Astrocyte (in vitro differentiated cells and primary cell): ENCODE measurements around the gene OVOL3. TPM values are rescaled to one million over a fixed set of nuclear protein-coding genes. Genes with fewer than 3 reads are reported as not detected.

Experiments used
- DNase-seq: peaks from one replicate; pipeline ENCODE4 v3.0.0-alpha.2; 2010; ENCODE audit warnings: low read depth
- FAIRE-seq: peaks from 2 replicates; lab custom pipeline; 2011; peaks lifted over from hg19 to GRCh38; lab: Jason Lieb, UNC
- H2AFZ ChIP-seq: 2 replicates; pipeline ENCODE4 v1.6.0; 2012; ENCODE audit warnings: low read depth, low read length, inconsistent platforms
- H3K27ac ChIP-seq: 2 replicates; pipeline ENCODE4 v1.5.1; 2011; ENCODE audit warnings: low read depth, low read length, inconsistent platforms
- H3K27me3 ChIP-seq: 2 replicates; pipeline ENCODE4 v1.6.0; 2011; ENCODE audit warnings: low read length, inconsistent platforms; ENCODE audit not compliant: insufficient read depth
- H3K36me3 ChIP-seq: 2 replicates; pipeline ENCODE4 v1.5.1; 2011; ENCODE audit warnings: low read length, inconsistent platforms; ENCODE audit not compliant: insufficient read depth
- H3K4me1 ChIP-seq: 2 replicates; pipeline ENCODE4 v1.5.1; 2011; ENCODE audit warnings: low read length, inconsistent platforms; ENCODE audit not compliant: insufficient read depth
- H3K4me2 ChIP-seq: 2 replicates; pipeline ENCODE4 v1.6.0; 2012; ENCODE audit warnings: low read length, inconsistent platforms
- H3K4me3 ChIP-seq: 2 replicates; pipeline ENCODE4 v1.5.1; 2011; ENCODE audit warnings: low read depth, mild to moderate bottlenecking, low read length, inconsistent platforms; ENCODE audit not compliant: insufficient read depth
- H3K79me2 ChIP-seq: 2 replicates; pipeline ENCODE4 v1.6.0; 2012; ENCODE audit warnings: mild to moderate bottlenecking, low read length, inconsistent platforms; ENCODE audit not compliant: insufficient read depth
- H3K9ac ChIP-seq: 2 replicates; pipeline ENCODE4 v1.6.0; 2012; ENCODE audit warnings: mild to moderate bottlenecking, low read length, inconsistent platforms
- H3K9me3 ChIP-seq: 2 replicates; pipeline ENCODE4 v1.5.1; 2012; ENCODE audit warnings: low read depth, mild to moderate bottlenecking, low read length, inconsistent platforms; ENCODE audit not compliant: insufficient read depth
- H4K20me1 ChIP-seq: 2 replicates; pipeline ENCODE4 v1.6.0; 2012; ENCODE audit warnings: low read length, inconsistent platforms; ENCODE audit not compliant: insufficient read depth
- H3K27ac Mint-ChIP-seq: one replicate; pipeline ENCODE4 v1.8.0; 2021; ENCODE audit warnings: mild to moderate bottlenecking, mixed read lengths; ENCODE audit not compliant: unreplicated experiment
- H3K27me3 Mint-ChIP-seq: one replicate; pipeline ENCODE4 v1.8.0; 2021; ENCODE audit warnings: low read depth, mixed read lengths; ENCODE audit not compliant: unreplicated experiment
- H3K36me3 Mint-ChIP-seq: one replicate; pipeline ENCODE4 v1.8.0; 2021; ENCODE audit warnings: low read depth, mixed read lengths; ENCODE audit not compliant: unreplicated experiment
- H3K4me1 Mint-ChIP-seq: one replicate; pipeline ENCODE4 v1.8.0; 2021; ENCODE audit warnings: low read depth, mixed read lengths; ENCODE audit not compliant: unreplicated experiment
- H3K4me3 Mint-ChIP-seq: one replicate; pipeline ENCODE4 v1.8.0; 2021; ENCODE audit warnings: mild to moderate bottlenecking, moderate library complexity, mixed read lengths; ENCODE audit not compliant: unreplicated experiment
- H3K9me3 Mint-ChIP-seq: one replicate; pipeline ENCODE4 v1.8.0; 2021; ENCODE audit warnings: mild to moderate bottlenecking, mixed read lengths; ENCODE audit not compliant: unreplicated experiment
- EZH2 ChIP-seq: IDR thresholded peaks from 2 replicates; pipeline ENCODE4 v1.6.1; 2012; ENCODE audit warnings: mild to moderate bottlenecking, low read length, inconsistent platforms; ENCODE audit not compliant: insufficient read depth
- total RNA-seq: library from RNA; stranded (reverse); gene quantifications from 2 replicates; pipeline ENCODE4 v1.2.1, GENCODE V29; 2021
- TF ChIP-seq, protein P1 (sequence below): IDR thresholded peaks from 2 replicates; pipeline ENCODE4 v1.5.1; 2011; ENCODE audit warnings: low read depth, mild to moderate bottlenecking, inconsistent platforms, low read length, moderate library complexity; ENCODE audit not compliant: insufficient read depth

OVOL3 gene
- total RNA-seq, 1 donor from 2014 or later: not detected

DNA sequence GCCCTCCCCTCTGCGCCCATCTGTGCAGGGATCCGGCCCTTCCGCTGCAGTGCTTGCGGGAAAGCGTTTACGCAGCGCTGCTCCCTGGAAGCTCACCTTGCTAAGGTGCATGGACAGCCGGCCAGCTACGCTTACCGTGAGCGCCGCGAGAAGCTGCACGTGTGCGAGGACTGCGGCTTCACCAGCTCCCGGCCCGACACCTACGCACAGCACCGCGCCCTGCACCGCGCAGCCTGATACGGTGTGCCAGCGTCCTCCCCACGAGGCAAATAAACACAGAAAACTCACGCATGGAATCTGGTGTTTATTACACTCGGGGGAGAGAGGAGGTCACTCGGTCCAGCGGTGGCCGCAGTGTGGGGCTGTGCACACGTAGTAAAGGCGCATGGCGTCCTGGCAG lies 2.5 kb downstream of the OVOL3 start:
- FAIRE-seq: no peak
- peaks cover 8% of the 10 kb centered on the region for H3K4me1 Mint-ChIP-seq
- peaks cover 28% of the 10 kb centered on the region for H3K79me2 ChIP-seq
- H3K9me3 ChIP-seq: no peaks in the 10 kb centered on the region
- H3K4me3 Mint-ChIP-seq: peak overlapping the region; percentile 99
- no peaks in the 10 kb centered on the region for H3K27me3 Mint-ChIP-seq
- peaks cover 12% of the 10 kb centered on the region for H3K4me1 ChIP-seq
- peak overlapping the region; percentile 68 for H3K4me3 ChIP-seq
- H3K9me3 Mint-ChIP-seq: no peaks in the 10 kb centered on the region
- H3K27me3 ChIP-seq: no peaks in the 10 kb centered on the region
- H4K20me1 ChIP-seq: peaks cover 17% of the 10 kb centered on the region
- H3K9ac ChIP-seq: no peak overlapping the region
- no peak overlapping the region for H2AFZ ChIP-seq
- H3K36me3 ChIP-seq: peaks cover 5% of the 10 kb centered on the region
- DNase-seq: no peak
- no peak overlapping the region for H3K27ac ChIP-seq
- peak overlapping the region; percentile 26 for H3K27ac Mint-ChIP-seq
- peaks cover 23% of the 10 kb centered on the region for H3K36me3 Mint-ChIP-seq
- peak overlapping the region; percentile 88 for H3K4me2 ChIP-seq
- TF ChIP-seq, protein P1, sequence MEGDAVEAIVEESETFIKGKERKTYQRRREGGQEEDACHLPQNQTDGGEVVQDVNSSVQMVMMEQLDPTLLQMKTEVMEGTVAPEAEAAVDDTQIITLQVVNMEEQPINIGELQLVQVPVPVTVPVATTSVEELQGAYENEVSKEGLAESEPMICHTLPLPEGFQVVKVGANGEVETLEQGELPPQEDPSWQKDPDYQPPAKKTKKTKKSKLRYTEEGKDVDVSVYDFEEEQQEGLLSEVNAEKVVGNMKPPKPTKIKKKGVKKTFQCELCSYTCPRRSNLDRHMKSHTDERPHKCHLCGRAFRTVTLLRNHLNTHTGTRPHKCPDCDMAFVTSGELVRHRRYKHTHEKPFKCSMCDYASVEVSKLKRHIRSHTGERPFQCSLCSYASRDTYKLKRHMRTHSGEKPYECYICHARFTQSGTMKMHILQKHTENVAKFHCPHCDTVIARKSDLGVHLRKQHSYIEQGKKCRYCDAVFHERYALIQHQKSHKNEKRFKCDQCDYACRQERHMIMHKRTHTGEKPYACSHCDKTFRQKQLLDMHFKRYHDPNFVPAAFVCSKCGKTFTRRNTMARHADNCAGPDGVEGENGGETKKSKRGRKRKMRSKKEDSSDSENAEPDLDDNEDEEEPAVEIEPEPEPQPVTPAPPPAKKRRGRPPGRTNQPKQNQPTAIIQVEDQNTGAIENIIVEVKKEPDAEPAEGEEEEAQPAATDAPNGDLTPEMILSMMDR: no peak
- TF ChIP-seq EZH2: no peak

DNA sequence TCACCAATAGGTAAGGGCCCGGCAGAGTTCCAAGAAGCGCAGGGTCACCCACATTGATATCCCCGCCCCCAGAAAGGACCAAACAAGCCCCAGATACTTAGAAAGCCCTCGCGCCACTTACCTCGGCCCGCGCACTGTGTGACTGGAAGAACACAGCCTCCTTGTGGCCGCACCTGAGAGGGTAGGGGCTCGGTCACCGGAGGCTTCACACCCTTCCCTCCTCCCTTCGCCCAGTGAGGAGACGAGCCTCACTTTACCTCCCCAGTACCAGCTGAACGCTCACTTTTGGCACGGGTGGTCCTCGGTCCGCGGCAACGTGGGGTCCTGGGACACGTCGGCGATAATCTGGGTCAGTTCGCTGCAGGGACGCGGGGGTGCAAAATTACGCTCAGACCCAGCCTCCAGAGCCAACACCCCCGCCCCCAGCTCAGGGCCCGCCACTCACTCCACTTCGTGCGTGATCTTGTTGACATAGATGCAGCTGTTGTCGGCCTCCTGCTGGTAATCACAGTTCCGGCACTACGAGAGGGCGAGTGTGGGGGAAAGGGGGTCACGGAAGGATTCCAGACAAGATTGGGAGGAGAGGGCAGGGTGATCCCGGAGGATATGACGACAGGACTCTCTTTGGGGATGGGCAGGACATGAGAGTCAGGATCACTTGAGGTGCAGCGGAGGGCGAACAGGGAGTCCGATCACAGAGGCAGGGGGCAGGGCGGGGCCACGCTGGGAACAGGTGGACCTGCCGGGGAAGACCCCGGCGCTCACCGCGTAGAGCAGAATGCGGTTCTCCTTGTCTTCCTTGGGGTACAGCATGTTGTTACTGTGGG lies 3.2 kb downstream of the OVOL3 start:
- H3K4me3 Mint-ChIP-seq: peak overlapping the region; percentile 99
- peaks cover 6% of the 10 kb centered on the region for H3K36me3 ChIP-seq
- no peaks in the 10 kb centered on the region for H3K27me3 ChIP-seq
- H3K79me2 ChIP-seq: peaks cover 32% of the 10 kb centered on the region
- peak overlapping the region; percentile 68 for H3K4me3 ChIP-seq
- FAIRE-seq (no peak), DNase-seq (peak; percentile 23)
- peaks cover 18% of the 10 kb centered on the region for H3K36me3 Mint-ChIP-seq
- H3K9ac ChIP-seq: peak overlapping the region; percentile 81
- H3K9me3 ChIP-seq: no peaks in the 10 kb centered on the region
- no peaks in the 10 kb centered on the region for H3K9me3 Mint-ChIP-seq
- peaks cover 22% of the 10 kb centered on the region for H4K20me1 ChIP-seq
- peaks cover 8% of the 10 kb centered on the region for H3K4me1 Mint-ChIP-seq
- H2AFZ ChIP-seq: peak overlapping the region; percentile 83
- peak overlapping the region; percentile 91 for H3K27ac Mint-ChIP-seq
- TF ChIP-seq, protein P1: no peak
- no peak for TF ChIP-seq EZH2
- H3K4me1 ChIP-seq: peaks cover 12% of the 10 kb centered on the region
- peak overlapping the region; percentile 88 for H3K4me2 ChIP-seq
- peak overlapping the region; percentile 30 for H3K27ac ChIP-seq
- no peaks in the 10 kb centered on the region for H3K27me3 Mint-ChIP-seq
